Activated CD8-positive, alpha-beta memory T cell treated with anti-CD3 and anti-CD28 coated beads, Interleukin-2, amount 50 U/mL, for 4 hours (primary cell): ENCODE results near the gene ARHGAP10.

Source experiments
- DNase-seq: peaks from one replicate; pipeline ENCODE4 v3.0.0-alpha.2; 2020

ARHGAP10 gene

GRCh38 chr4:147731580-147732517 lies at the start of gene ARHGAP10:
Gene ARHGAP10 (plus strand): TSS chr4:147732088. CDS start chr4:147732302, 214 bp downstream.
- DNase-seq = peak; percentile 77

- no peak for DNase-seq
These were observed 49.1 kb upstream of the ARHGAP10 start for GRCh38 chr4:147682755-147683154.

- no peak for DNase-seq
These were observed 48.7 kb upstream of the ARHGAP10 start for GRCh38 chr4:147683188-147683591.

GRCh38 chr4:147683717-147684700 lies 47.9 kb upstream of the ARHGAP10 start, which contains the start of gene PRMT9:
Gene PRMT9 (minus strand): TSS chr4:147684163. CDS start chr4:147683987, 176 bp downstream.
- peak; percentile 89 for DNase-seq

- DNase-seq = no peak
These were observed 42.8 kb upstream of the ARHGAP10 start for GRCh38 chr4:147689067-147689466.

GRCh38 chr4:147691820-147692219 lies 40.1 kb upstream of the ARHGAP10 start:
- no peak for DNase-seq

- DNase-seq = no peak
These were observed 38.7 kb upstream of the ARHGAP10 start for GRCh38 chr4:147693218-147693617.

- DNase-seq = no peak
These were observed 35.0 kb upstream of the ARHGAP10 start for GRCh38 chr4:147696866-147697265.

GRCh38 chr4:147704846-147705245 lies 27.0 kb upstream of the ARHGAP10 start:
- no peak for DNase-seq

- peak; percentile 55 for DNase-seq
These were observed 23.8 kb upstream of the ARHGAP10 start for GRCh38 chr4:147707892-147708672.

GRCh38 chr4:147709999-147710398 lies 21.9 kb upstream of the ARHGAP10 start:
- no peak for DNase-seq

- no peak for DNase-seq
These were observed 17.1 kb upstream of the ARHGAP10 start for GRCh38 chr4:147714575-147715401.

GRCh38 chr4:147717878-147718277 lies 14.0 kb upstream of the ARHGAP10 start:
- DNase-seq = no peak

GRCh38 chr4:147723326-147723725 lies 8.6 kb upstream of the ARHGAP10 start:
- DNase-seq = no peak

GRCh38 chr4:147724468-147725201 lies 7.3 kb upstream of the ARHGAP10 start:
- no peak for DNase-seq

- DNase-seq = no peak
These were observed 6.2 kb upstream of the ARHGAP10 start for GRCh38 chr4:147725673-147726072.

- no peak for DNase-seq
These were observed 4.3 kb upstream of the ARHGAP10 start for GRCh38 chr4:147727476-147728028.

- DNase-seq = no peak
These were observed 1.6 kb upstream of the ARHGAP10 start for GRCh38 chr4:147730333-147730732.

GRCh38 chr4:147732518-147733235 lies 789 bp downstream of the ARHGAP10 start:
- DNase-seq = no peak
